ENCODE data around the gene WRNIP1.
"Not testable (repeated sequence)": the region's sequence is repeated elsewhere in the genome, so short reads cannot be mapped to it uniquely, and the experiment has no call there.

The WRNIP1 gene

DNA sequence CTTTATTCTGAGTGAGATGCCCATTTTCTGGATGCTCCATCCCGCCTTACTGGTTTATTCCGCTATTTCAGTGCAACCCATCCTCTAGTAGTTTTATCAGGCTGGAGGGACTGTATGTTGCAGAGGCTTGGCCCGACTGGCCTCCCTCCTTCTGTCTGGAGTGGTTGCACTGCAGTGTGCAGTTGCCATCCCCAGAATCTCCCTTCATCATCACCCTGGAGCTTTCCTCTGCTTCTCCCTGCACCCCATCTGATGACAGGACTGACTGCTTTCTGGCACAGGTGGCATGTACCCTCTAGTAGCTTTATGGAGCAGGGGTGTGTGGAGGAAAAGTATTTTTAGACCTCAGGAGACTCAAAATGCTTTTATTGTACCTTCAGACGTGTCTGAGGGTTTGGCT, 21.1 kb downstream of the WRNIP1 start:
- DNase-seq, result no peak

DNA sequence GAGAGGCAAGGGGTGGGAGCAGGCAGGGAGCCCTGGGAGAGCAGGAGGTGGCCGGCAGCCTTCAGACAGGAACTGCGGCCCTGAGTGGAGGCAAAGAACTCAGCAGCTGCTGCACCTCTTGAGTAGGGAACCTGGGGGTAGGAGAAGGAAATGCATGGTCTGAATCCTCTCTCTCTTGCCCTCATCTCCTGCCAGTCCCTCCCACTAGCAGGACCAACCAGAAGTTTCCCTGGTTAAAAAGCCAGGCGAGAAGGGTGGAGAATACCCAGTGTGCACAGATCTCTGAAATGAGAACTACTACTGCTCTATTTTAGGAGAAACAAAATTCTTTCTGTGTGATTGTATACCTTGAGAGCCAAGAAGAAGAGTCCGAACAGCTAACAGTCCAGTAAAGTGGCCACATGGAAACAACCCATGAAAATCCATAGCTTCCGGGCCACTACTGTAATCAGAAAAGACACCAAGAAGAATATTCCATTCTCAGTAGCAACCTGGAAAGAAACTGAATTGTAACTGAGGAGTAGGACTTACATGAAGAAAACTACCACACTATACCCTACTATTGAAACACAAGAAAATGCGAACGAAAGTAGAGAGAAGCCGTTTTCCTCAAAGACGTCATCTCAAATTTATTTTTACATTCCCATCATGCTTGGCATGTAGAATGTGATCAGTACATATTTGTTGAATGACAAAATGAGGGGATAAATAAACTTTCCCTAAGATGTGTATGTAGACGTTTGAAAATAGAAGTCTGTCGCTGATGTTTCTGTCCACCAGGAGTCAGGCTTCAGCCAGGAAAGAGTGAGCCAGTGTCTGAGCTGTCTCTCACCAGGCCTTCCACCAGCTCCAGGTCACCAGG, 25.6 kb downstream of the WRNIP1 start:
- peak; percentile 21 for DNase-seq

DNA sequence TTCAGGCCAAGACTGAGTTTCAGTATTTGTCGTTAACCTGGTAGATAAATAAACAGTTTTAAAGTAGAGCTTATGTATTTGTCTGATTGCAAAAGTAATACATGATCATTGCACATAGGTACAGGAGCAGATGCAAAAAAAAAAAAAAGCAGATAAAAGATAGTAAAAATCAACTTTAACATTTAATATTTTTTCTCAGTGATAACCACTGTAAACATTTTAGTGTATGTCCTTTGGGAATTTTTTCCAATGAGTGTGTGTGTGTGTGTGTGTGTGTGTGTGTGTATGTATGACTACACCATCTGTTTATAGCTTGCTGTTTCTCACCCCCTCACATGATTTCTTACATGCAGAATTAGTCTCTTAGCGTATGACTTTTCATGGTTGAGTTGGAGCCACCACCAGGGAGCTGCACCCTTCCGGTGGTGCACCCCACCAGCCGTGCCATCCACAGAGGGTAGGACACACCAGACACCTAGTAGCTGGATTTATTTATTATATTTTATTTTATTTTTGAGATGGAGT, 26.3 kb downstream of the WRNIP1 start:
- DNase-seq, result no peak

DNA sequence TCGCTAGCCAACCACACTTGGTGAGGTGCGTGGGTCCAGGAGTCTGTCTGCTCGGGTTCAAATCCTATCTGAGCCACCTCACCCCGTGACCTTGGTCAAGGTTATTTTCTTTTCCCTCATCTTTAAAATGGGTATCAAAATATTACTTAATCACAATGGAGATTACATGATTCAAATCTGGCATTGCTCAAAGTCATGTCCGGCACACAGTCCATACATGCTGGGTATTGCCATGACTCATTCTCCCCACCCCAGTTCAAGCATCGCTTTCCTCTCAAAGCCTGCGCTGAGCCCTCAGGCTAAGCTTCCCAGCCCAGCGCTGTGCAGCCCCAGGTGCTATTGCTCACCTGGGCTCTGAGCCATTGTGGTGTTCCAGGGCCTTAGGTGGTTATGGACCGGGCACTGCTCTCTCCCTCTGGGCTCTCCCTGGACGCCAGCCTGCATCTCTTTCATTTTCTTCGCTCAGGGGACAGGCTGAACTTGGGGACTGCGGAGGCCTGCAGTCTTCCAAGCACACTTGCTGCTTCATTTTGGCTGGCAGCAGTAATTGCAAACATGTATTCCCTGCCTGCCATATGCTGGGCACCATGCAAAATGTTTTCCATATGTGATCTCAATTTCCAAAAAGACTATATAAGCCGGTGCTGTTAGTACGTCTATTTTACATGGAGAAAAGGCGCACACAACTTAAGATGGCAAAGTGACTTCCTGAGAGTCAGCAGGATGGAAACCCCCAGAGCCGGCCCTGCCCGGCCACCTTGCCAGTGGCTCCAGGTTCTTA, 27.3 kb downstream of the WRNIP1 start:
- no peak for DNase-seq

DNA sequence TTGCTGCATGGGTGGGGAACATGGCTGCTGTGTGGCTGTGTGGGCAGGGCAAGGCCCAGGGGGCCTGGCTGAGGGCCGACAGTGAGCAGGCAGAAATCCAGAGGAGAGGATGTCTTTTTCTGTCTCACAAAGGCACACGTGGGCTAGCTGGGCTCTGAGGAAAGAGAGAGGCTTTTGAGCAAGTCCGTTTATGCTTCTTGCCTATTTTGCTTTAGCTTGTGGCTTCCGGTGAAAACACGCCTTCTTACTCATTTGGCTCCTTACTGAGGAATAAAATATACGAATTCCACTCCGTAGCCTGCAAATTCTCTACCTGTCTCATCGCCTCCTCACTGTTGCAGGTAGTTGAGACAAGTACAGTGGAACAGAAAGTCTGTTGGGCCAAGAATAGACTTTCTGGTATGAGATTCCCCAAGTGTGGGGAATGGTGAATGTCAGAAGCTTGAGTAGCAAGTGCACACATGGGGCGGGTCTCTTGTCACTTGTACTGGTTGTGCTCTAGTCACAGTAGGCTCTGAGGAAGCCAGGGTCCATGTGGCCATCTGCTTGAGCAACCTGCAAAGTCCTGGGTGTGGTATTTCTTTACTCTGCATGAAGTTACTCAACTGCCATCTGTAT, 28.4 kb downstream of the WRNIP1 start:
- no peak for DNase-seq

DNA sequence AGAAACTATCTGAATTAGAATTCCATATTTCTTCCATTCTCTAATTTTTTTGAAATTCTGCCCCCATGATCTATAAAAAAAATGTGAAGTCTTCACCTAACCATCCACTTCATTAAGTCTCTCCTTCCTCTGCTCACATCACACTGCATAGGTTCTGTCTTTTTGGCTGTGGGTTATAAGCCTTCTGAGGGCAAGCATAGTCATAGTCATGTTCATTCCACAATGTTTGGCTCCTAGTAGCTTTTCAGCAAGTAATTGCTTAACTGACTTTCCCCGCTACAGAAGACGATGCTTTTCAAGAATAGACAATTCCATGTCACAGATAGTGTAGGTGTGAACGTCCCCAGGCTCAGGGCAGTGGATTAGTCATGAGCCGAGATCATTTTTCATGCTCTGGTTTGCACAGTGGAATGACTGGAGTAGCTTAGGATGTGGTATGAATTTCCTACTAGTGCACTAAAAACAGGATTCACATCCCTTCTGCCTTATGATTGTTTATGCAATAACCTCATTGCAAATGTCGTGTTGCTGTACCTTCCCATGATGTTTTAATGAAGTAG, 29.1 kb downstream of the WRNIP1 start:
- no peak for DNase-seq

DNA sequence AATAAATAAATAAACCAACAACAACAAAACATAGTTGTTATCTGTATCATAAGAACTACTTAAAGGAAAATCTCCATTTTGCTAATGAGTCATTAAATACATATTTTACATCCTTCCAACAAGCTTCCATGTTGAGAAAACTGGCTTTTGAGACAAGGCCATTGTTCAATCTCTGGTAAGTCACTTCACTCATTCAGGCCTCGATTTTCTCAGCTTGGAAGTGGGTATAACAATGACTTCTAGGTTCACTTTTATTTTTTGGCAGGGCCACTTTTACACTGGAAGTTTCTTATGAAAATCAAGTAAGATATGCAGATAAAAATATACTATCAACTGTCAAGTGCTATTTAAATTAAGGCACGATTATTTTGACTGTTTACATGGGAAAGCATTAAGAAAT, 30.0 kb downstream of the WRNIP1 start:
- DNase-seq, result no peak

DNA sequence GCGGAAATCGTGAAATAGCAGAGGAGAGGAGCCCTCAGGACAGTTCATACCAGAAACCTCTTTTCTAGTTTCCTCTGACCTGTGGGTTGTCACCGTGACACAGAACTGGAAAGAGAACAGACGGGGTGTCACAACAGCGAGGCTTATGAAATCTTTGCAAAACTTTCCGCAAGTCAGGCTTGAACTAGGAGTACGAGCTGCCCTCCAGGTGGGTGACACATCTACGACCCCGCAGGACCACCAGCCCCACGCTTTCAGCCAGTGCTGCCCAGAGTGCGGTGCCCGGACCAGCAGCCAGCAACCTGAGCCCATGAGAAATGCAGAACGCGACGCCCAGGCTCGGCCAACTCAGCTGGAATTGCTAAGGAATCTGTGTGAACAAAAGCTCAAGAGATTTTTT, 30.8 kb downstream of the WRNIP1 start:
- DNase-seq, result no peak

DNA sequence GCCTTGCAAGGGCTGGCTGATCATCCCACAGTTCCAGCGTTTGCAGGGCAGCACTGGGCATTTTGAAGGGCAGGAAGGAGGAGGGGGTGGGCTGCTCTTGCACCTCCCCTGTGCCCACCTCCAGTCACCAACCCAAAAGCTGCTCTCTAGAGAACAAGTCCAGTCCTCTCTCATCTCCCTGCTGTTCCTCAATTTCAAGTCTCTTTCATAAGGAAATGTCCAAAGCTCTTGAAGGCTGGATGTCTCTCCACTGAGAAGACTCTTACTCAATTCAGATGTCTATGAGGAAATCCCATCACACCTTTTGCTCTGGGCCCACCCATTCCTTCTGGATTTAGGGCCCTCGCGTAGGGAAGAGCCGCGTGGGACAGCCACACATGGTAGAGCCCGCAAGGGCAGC, 31.7 kb downstream of the WRNIP1 start:
- no peak for DNase-seq

DNA sequence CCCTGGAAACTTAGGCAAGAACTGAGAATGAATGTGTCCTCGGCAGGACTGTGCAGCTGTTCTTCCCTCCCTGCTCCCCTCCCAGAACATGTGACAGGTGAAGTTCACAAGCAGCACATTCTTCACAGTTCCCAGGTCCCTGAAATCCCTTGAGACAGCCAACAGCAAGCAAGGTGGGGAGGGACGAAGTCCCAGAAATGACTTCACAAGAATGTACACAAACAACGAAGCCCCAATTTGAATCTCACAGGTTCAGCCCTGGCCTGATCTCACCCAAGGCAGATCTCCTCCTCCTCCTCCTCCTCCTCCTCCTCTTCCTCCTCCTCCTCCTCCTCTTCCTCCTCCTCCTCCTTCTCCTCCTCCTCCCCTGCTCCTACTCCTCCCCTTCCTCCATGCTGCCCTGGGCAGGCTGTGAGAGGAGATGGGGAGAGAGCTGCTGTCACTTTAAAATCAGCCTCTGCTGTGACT, 32.4 kb downstream of the WRNIP1 start:
- no peak for DNase-seq

DNA sequence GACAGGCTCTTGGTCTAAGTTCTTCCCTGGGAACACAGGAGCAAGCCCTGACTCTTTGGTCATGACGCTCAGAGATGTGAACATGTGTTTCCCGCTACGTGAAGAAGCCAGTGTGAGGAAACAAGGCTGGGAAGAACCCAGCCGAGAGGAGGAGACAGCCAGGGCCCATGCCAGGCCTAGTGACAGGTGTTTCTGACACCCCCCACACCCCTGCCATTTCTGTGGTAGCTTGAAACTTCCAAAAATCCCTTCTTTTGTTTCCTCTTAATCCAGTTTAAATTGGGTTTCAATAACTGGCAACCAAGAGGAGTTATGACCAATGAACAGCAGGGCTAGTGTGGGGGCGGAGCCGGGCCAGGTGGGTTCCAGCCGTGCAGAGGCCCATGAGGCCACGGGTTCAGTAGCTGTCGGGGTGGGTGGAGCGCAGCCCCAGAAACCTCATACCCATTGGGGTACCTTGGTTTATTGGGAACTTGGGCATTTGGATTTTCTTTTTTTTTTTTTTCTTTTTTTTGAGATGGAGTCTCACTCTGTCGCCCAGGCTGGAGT, 33.5 kb downstream of the WRNIP1 start:
- no peak for DNase-seq

DNA sequence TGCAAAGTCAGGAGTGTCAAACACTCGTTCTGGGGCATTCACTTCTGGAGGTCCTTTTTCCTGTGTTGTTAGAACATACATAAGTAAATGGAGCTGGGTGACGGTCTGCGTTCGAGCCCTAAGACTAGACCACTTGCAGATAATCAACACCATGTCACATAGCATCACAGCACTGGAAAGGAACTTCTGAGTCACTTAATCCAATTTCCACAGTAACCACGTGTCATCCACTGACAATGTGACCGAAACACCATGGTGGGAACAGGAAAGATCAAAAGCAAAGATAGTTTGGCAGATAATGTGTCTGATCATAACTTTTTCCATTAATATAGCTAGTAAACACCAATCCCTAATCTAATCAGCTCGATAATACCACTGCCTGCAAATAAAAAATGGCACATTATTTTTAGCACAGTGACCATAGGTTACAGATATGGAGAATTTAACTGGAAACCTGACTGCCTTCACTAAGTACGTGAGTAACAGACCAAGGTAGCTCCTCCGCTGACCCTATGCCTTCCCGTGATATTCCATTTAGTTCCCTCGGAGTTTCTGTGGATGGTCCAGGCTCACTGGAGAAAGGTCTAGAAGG, 34.8 kb downstream of the WRNIP1 start:
- DNase-seq, result no peak

DNA sequence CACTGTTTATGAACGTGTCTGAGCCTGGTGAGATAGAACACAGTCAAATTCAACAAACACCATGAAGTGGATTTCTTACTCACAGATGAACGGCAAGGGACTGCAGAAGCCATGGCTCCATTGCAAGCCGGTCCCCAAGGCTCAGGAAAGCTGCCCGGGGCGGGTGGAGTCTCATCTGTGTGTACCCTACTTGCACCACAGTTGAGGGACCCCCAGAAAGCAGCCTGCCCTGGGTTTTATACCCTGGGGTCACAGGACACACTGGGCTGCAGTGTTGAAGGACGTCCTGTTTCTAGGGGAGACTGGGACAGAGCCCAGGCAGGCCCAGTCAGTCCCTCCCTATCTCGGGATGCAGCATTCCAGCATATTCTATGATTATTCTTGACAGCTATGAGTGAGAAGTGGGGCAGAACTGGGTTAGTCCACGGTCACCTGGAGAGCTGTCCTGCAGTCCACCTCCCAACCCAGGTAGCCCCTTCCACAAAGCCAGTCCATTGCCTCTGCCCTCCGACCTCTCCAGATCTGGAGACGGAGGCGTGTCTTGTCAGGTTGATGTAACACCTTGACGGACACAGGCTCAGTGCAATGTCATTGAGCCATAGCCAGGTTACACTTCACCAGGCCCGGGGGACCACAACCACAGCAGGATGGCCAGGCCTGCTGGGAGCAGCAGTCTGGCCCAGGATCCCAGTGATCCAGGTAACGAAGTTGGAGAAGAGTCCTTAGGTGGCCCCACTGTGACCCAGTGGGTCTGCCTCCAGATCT, 35.5 kb downstream of the WRNIP1 start:
- no peak for DNase-seq

DNA sequence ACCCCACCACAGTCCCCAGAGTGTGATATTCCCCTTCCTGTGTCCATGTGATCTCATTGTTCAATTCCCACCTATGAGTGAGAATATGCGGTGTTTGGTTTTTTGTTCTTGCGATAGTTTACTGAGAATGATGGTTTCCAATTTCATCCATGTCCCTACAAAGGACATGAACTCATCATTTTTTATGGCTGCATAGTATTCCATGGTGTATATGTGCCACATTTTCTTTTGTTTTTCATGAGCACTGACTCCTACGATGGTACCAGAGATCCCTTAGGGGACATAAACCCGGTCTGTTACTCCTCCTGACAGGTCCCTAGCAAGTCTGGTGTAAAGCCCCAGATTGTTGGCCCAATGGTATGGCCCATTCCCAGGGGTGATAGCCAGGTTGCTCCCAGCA, 36.5 kb downstream of the WRNIP1 start:
- not testable (repeated sequence) for DNase-seq

DNA sequence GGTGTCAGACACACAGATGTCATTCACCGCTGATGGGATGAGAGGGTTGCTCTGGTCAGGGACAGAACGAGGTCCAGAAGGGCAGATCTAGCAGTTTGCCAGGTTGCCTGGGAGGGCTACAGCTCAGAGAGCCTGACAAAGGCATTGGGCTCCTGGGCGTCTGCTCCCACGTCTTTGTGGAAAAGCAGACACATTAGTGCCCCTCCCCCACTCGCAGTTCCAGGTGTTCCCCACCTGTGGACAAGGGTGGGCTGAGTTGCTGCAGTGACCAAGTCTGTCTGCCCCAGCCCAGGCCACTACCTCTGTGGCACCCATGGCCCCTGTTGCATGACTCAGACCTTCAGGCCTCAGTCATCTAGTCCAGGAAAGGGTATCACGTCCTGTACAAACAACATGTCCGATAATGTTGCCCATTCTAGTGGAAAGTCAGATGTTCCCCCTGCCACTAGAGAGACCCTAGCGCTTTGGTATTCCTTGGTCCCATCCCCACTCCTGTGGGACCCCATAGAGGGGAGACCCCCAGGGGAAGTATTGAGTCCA, 37.4 kb downstream of the WRNIP1 start:
- DNase-seq, result no peak

DNA sequence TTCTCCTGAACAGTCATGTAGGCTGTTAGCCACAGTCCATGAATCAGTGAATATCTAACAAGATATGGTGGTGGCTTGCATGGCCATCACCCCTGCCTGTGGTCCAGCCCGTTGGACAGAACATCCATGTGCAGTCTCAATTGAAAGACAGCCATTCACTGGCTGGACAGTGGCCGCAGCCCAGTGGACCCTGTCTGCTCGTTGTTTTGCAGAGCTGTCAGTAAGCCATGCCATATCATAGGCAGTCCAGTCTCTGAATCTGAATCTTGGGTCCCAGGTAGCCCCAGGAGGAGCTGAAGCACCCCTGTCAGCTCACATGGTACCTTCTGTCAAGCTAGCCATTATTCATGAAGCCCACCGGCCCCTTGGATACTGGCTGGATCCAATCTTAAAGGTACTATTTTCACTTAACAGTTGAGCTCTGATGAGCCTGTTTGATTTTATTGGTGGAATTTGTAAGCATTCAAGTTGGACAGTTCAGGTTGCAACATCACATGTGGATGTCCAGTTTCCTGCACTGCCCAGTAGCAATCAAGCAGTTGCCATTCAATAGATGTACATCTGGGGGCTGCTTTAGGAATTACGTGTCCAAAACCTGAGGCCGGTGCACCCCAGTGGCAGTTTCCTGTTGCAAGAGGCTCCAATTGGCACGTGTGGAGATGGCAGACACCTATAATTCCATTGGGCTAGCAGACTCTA, 38.7 kb downstream of the WRNIP1 start:
- DNase-seq, result no peak

DNA sequence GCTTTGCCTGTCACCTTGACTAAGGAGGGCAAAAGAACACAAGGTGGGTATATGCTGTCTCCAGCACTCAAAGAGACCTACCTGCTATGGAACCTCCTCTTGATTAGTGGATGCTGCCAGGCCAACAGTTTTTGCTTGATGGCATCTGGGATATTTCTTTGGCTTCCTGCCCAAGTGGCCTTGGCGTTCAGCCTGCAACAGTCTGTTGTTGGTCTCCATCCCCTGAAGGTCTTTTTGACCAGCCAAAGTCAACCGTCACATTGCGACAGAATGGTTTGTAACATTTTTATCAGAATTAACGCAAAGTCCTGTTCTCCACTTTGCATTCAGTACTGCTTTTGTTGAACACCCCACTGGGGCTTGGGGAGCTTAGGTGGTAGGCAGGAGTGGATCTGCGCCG, 39.3 kb downstream of the WRNIP1 start:
- no peak for DNase-seq

DNA sequence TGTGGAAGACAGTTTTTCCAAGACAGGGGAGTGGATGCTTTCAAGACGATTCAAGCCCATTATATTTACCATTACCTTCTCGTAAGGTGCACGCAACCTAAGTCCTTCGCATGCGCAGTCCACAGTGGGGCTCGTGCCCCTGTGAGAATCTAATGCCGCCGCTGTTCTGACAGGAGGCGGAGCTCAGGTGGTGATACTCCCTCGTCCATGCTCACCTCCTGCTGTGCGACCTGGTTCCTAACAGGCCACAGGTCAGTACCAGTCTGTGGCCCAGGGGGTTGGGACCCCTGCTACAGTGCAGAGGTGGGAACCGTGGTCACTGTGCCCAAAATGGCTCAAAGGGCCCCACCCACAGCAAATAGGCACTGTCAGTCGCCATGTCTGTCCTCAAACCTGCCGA, 39.8 kb downstream of the WRNIP1 start:
- no peak for DNase-seq

DNA sequence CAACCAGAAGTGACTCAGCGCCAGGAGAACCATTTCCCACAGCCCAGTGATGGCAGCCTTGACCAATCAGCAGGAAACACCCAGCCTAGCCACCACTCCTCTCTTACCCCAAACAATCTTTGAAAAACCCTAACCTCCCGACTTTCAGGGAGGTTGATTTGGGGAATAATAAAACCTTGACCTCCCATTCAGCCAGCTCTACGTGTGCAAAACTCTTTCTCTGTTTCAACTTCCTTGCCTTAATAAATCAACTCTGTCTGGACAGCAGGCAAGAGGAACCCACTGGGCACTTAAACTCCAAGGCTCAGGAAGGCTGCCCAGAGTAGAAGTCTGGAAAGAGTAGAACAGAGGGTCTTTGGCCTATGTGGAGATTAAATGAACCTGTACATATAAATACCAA, 41.5 kb downstream of the WRNIP1 start:
- no peak for DNase-seq

DNA sequence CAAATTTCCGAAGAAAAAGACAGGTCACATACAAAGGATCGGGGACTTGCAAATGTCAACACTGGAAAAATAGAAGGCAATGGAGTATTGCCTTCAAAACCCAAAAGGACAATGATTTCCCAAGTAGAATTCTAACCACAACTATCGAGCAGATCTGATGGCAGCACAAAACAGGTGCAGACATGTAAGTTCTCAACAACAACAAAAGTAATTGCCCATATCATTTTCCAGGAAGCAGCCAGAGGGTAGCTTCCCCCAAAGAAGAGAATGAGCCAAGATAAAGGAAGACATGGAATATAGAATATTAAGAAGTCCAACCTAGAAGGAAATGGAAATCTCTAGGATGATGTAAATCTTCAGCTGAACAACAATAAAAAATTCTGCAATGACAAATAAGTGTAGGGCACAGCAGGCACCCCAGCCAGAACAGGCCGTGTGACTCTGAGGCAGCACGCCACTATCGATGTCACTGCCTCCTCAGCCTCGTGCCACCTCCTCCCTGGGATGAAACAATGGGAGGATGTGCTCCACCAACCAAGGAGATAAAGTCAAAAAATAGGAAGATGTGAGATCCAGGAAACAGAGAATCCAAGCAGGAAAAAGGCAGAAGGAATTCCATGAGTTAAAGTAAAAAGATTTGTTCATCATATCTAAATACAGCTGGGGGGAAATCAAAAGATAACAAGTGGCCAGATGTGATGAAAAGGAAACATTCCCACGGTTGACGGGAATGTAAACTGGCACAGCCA, 42.3 kb downstream of the WRNIP1 start:
- DNase-seq, result no peak
